Prostate gland (tissue), 2 donors: ENCODE measurements around the gene BMAL1.

Source experiments
- POLR2AphosphoS5 ChIP-seq: sonication (generic); formaldehyde crosslinking; IDR thresholded peaks from one replicate; pipeline ENCODE4 v1.6.1; 2017; ENCODE audit warnings: antibody characterized with exemption
- TF ChIP-seq, protein P1 (sequence below), 4 experiments: fragments of 200-600 bp in 2 of 4; fragments of 450-650 bp in 2 of 4; sonication (generic) in 2 of 4; IDR thresholded peaks; 1 replicate in 3 of 4; 2 replicates in 1 of 4; pipeline ENCODE4 v1.5.1; 2016 to 2019; ENCODE audit warnings: antibody characterized with exemption in 4 of 4, mild to moderate bottlenecking in 2 of 4, moderate library complexity in 2 of 4

DNA sequence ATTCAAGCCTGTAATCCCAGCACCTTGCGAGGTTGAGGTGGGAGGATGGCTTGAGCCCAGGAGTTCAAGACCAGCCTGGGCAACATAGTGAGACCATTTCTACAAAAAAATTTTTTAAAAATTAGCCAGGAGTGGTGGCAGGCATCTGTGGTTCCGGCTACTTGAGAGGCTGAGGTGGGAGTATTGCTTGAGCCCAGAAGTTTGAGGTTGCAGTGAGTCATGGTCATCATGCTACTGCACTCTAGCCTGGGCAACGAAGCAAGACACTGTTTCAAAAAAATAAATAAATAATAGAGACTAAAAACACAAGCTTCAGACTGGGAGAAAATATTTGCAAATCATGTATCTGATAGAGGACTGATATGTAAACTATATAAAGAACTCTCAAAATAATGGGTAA, 152.2 kb downstream of the BMAL1 start:
- TF ChIP-seq, protein P1, sequence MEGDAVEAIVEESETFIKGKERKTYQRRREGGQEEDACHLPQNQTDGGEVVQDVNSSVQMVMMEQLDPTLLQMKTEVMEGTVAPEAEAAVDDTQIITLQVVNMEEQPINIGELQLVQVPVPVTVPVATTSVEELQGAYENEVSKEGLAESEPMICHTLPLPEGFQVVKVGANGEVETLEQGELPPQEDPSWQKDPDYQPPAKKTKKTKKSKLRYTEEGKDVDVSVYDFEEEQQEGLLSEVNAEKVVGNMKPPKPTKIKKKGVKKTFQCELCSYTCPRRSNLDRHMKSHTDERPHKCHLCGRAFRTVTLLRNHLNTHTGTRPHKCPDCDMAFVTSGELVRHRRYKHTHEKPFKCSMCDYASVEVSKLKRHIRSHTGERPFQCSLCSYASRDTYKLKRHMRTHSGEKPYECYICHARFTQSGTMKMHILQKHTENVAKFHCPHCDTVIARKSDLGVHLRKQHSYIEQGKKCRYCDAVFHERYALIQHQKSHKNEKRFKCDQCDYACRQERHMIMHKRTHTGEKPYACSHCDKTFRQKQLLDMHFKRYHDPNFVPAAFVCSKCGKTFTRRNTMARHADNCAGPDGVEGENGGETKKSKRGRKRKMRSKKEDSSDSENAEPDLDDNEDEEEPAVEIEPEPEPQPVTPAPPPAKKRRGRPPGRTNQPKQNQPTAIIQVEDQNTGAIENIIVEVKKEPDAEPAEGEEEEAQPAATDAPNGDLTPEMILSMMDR (IDR thresholded peaks at IDR 0.05) = no peak
- no peak for TF ChIP-seq POLR2AphosphoS5
